Vagina (tissue), 2 donors: ENCODE data around the gene GBF1.

Experiments used
- CTCF ChIP-seq, 3 experiments: fragments of 450-650 bp in 2 of 3; fragments of 200-600 bp in 1 of 3; sonication (generic) in 1 of 3; IDR thresholded peaks; one replicate each; pipeline ENCODE4 v1.5.1; 2017 to 2019; ENCODE audit warnings: antibody characterized with exemption in 3 of 3, mild to moderate bottlenecking in 2 of 3, moderate library complexity in 2 of 3
- POLR2A ChIP-seq, 2 donors: fragments of 450-650 bp; IDR thresholded peaks; one replicate each; pipeline ENCODE4 v1.6.1; 2017; ENCODE audit warnings: antibody characterized with exemption in 2 of 2, mild to moderate bottlenecking in 2 of 2, moderate library complexity in 2 of 2
- POLR2AphosphoS5 ChIP-seq, 2 donors: sonication (generic); formaldehyde crosslinking; IDR thresholded peaks; one replicate each; pipeline ENCODE4 v1.9.0; 2017; ENCODE audit warnings: antibody characterized with exemption in 2 of 2, mild to moderate bottlenecking in 2 of 2, low read depth in 1 of 2; ENCODE audit not compliant: insufficient read depth in 1 of 2

- no peak for TF ChIP-seq CTCF (IDR thresholded peaks at IDR 0.05)
- TF ChIP-seq POLR2A (IDR thresholded peaks at IDR 0.05) = peak in 1 of 2 donors; percentile 89
- peak; percentile 80 to 97 for TF ChIP-seq POLR2AphosphoS5 (IDR thresholded peaks at IDR 0.05; ENCODE audit: insufficient read depth in 1 of 2, low read depth in 1 of 2)
Observed at GRCh38 chr10:102395400-102396316, 150.3 kb downstream of the GBF1 start, which contains the start of gene NFKB2.
